Stimulated activated CD4-positive, alpha-beta T cell treated with anti-CD3 and anti-CD28 coated beads, Interleukin-4, amount 100 ng/mL, for 24 hours (primary cell): ENCODE measurements around the gene IFNAR1.
"Not testable (repeated sequence)": the region's sequence is repeated elsewhere in the genome, so short reads cannot be mapped to it uniquely, and the experiment has no call there.

Experiments used
- DNase-seq: peaks from one replicate; pipeline ENCODE4 v3.0.0-alpha.2; 2020

Gene IFNAR1

DNA sequence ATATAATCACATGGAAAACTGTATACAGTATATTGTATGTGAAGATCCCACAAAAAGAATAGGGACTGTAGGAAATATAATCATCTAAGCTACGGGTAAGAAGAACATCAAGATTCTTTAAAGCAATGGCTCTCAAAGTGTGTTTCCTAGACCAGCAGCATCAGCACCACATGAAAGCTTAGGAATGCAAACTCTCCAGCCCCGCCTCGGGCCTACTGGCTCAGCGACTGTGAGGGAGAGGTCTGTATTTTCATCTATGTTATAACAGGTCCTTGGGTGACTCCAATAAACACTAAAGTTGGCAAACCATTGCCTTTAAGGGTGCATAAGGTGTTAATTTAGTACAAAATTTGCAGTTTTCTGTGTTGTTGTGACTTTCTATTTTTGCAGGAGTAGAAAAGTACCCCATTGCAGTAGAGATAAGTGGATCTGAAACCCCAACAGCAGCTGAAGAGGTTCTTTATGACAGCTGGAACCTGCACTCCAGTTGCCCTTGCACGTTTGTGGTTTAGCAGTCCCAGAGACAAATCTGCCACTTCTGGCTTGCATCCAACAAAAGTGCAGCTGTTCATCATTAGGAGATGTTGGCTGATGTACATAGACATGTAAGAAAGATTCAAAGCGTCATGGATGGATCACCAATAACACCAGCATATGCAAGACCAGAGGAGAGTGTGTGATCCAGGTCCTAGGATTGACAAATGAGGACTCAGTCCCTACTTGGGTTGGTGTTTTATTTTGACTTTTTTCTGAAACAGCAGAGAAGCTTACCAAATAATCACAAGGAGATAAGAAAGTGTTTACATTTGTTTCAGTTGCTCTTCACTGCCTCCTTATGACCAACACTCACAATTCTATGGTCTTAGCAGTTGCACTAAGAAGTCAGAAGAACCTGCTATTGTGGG lies 15.9 kb upstream of the IFNAR1 start:
- peak; percentile 11 for DNase-seq

DNA sequence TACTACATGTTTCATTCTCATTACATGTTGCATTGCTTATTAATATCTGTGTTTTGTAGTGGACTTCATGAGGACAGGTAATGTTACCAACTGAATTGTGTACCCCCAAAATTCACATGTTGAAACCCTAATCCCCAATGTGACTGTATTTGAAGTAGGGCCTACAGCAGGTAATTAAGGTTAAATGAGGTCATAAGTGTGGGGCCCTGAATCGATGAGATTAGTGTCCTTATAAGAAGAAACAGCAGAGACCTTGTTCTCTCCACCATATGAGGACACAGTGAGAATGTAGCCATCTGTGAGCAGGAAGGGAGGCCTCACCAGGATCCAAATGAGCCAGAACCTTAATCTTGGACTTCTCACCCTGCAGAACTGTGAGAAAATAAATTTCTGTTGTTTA lies 15.0 kb upstream of the IFNAR1 start:
- no peak for DNase-seq

DNA sequence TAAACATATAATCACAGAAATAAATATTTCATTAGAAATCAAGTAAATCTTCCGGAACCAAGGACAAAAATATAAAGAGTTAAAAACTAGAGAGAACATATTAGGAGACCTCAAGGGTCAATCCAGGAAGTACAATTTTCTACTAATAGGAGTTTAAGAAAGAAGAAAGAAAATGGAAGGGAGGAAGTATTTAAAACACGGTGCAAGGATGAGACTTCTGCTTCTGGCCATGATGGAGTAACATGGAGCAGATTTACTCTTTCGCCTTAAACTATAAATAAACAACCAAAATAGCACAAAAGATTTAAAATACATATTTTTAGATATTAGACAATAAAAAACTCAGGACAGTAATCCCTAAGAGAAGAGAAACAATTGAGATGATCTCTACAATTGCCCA lies 12.6 kb upstream of the IFNAR1 start:
- no peak for DNase-seq

DNA sequence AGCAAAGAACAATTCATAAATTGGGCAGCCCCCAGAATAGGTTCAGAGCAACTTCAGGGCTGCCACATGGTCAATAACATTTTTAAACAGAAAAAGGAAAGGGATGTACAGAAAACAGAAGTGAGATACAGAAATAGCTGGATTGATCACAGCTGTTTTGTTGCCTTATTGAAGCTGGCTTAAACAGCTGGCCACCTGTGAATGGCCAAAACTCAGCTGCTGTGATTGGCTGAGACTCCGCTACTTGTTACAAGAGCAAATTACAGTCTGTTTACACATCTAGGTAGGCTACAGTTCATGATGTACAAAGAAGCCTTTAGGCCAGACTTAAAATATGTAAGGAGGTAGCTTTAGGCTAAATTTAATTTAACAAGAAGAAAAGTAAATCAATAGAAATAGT lies 11.6 kb upstream of the IFNAR1 start:
- no peak for DNase-seq

DNA sequence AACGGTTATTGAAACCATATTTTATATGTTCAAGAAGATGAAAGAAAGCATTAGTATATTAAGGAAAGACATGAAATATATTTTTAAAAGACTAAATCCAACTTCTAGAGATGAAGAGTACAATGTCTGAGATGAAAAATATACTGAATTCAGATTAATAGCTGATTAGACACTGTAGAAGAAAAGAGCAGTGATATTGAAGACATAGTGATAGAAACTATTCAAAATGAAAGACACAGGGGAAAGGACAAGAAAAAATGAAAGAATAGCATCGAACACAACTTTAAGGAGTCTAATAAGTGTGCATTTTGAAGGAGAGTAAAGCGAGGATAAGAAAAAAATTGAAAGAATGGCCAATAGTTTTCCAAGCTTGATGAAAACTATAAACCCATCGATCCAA lies 11.2 kb upstream of the IFNAR1 start:
- DNase-seq: no peak

DNA sequence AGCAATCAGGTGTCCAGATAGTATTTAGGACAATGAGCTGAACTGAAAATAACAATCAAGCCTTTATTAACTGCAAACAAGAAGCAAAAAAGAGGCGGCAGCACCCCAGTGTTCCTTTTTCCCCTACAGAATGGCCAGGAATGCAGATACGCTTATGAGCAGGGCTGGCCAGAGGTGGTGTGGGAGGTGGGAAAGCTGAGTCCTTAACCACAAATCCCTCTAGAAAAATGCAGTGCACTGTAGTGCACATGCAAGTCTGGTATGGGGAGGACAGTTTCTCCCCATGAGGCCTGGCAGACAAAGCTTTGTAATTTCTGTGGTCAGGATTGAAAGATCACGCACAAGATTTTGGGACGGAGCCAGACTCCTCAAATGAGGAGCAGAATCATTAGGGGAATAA lies 10.7 kb upstream of the IFNAR1 start:
- DNase-seq: no peak

DNA sequence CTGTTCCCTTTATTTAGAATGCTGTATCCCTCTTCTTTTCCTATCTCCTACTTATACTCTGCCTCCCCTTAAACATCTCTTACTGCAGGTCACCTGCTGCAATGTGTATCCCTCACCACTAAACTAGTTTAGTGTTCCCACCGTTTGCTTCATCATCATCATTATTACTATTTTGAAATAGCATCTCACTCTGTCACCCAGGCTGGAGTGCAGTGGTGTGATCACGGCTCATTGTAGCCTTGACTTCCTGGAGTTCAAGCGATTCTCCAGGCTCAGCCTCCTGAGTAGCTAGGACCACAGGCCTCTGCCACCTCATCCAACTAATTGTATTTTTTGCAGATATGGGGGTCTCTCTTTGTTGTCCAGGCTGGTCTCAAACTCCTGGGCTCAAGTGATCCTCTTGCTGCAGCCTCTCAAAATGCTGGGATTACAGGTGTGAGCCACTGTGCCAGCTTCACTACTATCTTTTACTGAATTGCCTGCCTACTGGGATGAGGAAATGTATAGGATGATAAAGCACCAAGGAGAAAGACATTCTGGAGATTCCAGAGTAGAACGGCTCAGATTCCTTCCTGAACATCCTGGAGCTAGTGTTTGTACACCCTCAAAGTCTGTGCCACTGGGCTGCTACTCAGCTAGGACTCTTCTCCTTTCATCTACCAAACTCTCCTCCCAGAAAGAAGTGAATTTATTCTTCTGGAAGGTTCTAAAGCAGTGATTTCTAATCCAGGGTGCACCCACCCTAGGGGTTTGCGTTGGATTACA lies 8.6 kb upstream of the IFNAR1 start:
- no peak for DNase-seq

DNA sequence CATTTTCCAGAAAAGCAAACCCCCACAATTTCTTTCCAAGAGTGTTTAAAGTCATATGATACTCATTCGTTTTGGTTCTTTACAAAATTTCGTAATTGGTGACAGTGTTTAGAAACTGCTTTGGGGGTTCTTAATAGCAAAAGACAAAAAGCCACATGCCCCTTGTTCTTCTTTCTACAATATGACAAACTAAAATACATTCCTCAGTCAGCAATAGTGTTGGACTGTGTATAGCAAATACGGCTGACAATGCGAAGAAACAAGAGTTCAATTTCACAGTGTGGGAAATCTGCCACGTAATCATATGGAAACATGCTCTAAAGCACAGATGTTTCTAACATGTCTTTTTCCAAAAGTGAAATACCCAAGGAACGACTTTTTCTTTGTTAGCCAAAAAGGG lies 7.6 kb upstream of the IFNAR1 start:
- DNase-seq: no peak

DNA sequence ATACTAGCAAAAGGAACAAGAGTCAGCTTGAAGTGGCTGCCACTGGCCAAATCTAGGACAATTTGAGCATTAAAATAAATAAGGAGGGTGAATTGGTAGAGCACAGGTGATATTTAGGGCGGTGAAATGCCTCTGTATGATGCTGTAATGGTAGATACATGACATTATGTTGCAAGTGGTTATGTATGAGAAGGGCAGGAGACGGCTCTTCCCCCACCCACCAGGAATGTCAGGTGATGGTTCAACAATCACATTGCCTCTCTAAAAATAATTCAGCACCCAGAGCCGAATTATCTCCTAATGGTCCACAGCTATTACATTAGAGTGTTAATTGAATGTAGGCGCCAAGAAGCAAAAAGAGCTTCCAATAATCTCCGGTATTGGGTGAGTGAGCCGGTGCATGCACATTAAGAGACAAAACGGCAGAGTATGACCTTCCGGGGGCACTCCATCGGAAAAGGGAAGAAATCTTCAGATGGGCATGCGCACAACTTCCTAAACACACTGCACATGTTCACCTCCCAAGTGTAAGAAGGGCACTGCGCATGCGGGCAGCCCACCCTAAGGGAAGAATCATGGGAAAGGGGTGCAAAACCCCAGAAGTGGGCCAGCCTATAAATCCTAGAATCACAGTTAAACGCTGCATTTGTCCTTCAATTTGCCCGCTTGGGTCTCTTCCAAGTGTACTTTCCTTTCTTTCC lies 6.8 kb upstream of the IFNAR1 start:
- no peak for DNase-seq

DNA sequence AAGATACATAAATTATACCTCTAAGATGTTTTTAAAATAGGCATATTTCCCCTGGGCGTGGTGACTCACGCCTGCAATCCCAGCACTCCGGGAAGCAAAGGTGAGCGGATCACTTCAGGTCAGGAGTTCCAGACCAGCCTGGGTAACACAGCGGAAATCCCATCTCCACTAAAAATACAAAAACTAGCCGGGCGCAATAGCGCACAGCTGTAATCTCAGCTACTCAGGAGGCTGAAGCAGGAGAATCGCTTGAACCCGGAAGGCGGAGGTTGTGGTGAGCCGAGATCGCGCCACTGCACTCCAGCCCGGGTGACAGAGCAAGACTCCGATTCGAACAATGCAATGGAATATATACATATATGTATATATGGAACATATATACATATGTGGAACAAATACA lies 3.8 kb upstream of the IFNAR1 start:
- DNase-seq: not testable (repeated sequence)

DNA sequence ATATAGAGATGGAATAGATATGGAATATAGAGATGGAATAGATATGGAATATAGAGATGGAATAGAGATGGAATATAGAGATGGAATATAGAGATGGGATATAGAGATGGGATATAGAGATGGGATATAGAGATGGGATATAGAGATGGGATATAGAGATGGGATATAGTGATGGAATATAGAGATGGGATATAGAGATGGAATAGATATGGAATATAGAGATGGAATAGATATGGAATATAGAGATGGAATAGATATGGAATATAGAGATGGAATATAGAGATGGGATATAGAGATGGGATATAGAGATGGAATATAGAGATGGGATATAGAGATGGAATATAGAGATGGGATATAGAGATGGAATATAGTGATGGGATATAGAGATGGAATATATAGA lies 1.2 kb upstream of the IFNAR1 start:
- not testable (repeated sequence) for DNase-seq

DNA sequence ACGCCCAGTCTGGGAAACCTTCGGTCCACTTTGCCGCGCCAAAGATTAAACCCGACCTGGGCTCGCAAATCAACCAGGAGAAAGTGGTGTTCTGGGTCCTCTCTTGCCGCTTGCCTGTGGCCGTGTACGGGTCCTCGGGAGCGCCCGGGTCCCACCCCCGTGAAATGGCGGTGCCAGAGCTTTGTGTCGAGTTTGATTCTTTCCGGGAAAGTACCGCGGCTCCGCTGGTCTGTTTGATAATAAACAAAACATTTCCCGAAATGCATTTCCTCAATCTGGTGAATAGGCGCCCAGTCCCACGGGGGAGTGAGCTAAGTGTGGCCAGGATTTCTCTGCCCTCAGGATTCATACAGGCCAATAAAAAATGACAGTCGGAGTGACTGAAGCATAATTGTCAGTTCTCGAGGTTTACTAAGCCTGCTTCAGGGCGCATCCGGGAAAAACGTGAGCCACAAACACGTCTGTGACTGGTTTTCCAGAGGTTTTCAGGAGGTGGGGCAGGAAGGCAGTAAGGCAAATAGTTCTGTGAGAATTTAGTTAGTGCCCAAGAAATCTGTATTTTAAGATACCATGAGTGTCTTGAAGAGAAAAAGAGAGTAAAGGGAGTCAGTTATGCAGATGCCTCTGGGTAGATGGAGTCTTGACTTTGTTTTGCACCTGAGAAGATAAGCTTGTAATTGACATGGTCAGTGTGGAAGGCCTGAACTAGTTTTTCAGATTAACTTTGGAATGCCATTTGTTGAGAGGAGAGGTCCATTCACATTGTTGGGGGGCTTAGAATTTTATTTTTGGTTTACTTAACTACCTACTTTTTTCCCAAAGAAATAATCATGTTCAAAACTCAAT lies 675 bp downstream of the IFNAR1 start:
- peak; percentile 76 for DNase-seq

DNA sequence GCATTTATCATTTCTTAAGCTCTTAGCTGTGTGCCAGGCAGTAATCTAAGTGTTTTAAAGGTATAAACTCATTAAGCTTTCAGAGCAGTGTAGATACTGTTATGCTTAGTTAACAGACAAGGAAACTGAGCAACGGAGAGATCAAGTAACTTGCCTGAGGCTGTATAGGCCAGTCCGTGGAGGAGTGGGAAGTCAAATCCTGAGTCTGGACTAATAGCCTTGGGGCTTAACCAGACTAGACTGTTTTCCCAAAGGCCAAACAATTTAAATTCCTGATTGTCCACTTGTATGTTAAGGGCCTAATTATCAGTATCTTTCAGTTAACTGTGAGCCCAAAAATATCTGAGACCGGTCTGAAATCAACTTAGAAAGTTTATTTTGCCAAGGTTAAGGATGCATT lies 2.6 kb downstream of the IFNAR1 start:
- DNase-seq: no peak

DNA sequence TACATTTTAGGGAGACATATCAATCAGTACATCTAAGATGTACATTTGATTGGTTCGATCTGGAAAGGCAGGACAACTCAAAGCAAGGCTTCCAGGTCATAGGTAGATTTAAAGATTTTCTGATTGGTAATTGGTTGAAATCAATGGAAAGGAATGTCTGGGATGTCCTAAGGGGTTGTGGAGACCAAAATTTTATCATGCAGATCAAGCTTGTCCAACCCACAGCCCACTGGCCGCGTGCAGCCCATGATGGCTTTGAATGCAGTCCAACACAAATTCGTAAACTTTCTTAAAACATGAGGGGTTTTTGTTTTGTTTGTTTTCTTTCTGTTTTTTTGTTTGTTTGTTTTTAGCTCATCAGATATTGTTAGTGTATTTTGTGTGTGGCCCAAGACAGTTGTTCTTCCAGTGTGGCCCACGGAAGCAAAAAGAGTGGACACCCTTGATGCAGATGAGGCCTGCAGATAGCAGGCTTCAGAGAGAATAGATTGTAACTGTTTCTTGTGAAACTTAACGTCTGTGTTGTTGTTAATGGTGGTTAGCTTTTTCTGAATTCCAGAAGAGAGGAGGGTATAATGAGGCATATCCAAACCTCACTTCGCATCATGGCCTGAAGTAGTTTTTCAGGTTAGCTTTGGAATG lies 3.1 kb downstream of the IFNAR1 start:
- DNase-seq: no peak

DNA sequence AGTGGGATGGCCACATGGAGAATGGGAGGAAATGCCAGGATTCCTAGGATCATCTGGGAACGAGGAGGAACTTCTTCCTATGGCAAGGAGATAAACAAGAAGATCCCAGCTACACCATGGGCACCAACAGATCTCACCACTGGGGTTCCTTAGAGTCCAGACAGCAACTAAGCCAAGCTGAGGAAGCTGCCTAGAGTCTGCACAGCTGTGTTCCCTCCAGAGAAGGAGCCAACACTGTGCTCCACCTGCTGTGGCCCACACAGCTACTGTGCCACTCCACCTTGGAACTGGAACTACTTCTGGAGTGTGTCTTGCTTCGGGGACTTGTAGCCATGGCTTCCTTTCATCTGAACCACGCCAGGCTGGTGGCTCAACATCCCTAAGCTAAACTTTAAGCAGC lies 6.0 kb downstream of the IFNAR1 start:
- no peak for DNase-seq

DNA sequence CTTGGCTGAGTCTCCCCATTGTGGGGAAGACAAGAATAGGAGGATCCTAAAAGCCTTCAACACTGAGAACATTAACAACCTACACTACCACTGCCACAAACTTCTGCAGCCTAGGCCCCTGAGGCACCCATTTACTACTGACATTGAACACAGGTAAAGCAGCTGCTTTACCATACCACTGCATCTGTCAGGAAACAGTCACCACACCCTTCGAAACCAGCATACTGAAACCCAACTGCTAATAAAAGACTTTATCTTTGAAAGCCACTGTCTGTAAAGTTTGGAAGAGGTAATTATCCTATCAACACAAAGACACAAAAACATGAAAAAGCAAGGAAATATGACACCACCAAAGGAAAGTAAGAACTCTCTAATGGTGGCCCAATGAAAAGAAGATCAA lies 7.4 kb downstream of the IFNAR1 start:
- no peak for DNase-seq

DNA sequence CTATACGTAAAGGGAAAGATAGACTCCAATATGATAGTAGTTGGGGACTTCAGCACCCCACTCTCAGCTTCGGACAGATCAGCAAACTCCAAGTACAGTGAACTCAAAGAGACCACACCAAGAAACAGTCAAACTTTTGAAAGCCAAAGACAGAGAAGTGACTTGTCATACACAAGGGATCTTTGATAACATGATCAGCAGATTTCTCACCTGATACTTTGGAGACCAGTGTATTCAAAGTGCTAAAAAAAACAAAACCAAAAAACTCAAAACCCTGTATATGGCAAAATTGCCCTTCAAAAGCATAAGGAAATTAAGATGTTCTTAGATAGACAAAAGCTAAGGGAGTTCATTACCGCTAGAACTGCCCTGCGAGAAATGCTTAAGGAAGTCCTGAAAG lies 9.4 kb downstream of the IFNAR1 start:
- no peak for DNase-seq

DNA sequence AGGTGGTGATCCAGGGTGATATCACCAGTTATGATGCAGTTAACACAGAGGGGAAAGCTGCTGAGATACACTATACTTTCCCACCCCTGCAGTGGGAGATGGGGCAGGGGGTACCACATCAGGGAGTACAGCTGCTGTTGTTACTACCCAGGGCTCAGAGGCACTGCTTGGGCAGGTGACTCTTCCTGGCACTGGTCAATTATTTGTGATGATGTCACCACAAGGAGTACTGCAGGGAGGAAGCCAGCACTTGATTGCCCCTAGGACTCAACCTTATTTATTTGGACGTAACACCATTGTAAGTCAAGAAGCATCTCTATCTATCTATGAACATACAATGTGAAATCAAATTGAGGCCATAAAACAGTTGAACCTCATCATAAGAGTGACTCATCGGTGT lies 10.1 kb downstream of the IFNAR1 start:
- no peak for DNase-seq

DNA sequence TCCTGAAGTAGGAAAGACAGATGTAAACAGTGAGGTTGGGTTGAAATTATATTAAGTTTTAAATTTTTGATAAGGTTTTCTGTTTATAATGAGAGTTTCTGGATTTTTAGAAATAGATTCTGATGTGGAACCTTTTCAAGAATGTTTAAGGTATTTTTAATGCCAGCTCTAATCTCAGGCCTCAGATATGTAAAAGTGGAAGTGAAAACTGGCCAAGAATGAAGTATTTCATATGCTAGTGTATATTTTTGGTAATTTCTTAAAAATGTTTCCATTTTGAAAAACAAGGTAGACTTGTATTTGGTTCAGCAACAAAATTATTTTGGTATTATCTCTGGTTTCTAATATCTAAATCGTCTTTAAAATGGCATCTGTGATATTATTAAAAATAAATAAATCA lies 14.4 kb downstream of the IFNAR1 start:
- no peak for DNase-seq

DNA sequence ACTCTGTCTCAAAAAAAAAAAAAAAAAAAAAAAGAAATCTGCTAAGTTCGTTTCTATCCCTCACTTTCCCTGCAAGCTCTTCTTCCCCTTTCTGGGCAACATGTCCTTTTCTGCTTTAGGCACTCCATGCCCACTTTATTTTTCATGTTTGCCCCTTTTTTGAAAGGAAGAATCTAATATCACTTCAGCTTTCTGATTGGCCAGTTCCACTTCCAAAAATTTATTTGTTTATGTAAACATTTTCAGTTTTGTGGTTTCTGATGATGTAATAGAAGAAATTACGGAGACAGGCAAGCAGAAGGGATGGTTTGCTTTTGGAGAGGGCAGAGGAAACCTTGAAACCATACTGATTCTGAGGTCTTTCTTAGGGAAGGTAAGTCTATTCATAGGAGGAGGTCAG lies 15.1 kb downstream of the IFNAR1 start:
- DNase-seq: no peak

DNA sequence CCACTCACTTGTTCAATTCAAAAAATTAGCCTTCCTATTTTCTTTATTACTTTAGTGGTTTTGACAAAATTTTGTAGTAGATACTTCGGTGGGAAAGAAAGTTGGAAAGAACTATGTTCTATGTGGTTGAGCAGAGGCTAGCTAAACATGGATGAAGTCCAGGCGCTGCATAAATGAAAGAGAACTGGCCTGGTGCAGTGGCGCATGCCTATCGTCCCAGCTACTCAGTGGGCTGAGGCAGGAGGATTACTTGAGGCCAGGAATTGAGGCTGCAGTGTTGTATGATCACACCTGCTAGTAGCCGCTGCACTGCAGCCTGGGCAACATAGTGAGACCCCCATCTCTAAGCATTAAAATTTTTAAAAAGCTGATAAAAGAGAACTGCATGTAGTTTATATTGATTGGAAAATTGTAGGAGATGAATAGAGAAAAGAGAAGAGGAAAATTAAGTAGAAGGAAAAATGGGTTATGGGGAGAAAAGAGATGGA lies 21.0 kb downstream of the IFNAR1 start:
- no peak for DNase-seq

DNA sequence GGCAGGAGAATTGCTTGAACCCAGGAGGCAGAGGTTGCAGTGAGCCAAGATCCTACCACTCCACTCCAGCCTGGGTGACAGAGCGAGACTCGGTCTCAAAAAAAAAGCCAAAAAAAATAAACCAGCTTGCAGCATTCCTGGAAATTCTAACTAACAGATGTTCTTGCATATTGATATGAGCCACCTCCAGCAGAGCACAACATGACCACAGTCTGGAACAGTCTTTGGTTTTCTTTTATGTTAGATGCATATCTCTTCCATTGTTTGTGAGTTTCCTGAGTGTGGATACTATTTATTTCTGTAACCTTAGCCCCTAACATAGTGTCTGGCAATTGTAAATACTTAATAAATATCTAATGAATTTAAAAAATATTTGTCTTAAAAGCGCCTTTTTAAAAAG lies 23.9 kb downstream of the IFNAR1 start:
- no peak for DNase-seq
